Cardiac atrium fibroblast (primary cell): ENCODE measurements around the gene KLRK1. TPM values are rescaled to one million over a fixed set of nuclear protein-coding genes. Genes with fewer than 3 reads are reported as not detected.

ENCODE experiments used
- total RNA-seq: library from RNA; depleted of rRNA; stranded (reverse); fragments of >200 nt; gene quantifications from 2 replicates; pipeline ENCODE4 v1.2.3, GENCODE V29; 2015

KLRK1 gene
- not detected in 2 replicates for total RNA-seq

DNA sequence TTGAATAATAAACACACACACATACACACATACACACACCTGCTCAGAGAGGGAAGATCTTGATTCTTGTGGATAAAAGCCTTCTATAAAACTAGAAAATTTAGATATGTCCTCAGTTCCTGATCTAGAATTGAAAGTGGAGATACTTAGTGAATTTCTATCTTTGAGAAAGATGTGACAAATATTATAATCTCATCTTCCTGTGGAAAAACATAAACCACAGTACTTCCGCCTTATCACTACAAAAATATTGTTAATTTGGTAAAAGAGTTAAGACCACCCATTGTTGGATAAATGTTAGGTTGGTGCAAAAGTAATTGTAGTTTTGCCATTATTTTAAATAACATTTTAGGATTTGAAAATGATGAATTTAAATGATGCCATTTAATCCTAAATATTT, at the start of gene KLRK1:
Gene KLRK1 (minus strand): TSS at position 138 of the 400 bp plus-strand sequence. CDS start 1,231 bp downstream, outside the sequence.

DNA sequence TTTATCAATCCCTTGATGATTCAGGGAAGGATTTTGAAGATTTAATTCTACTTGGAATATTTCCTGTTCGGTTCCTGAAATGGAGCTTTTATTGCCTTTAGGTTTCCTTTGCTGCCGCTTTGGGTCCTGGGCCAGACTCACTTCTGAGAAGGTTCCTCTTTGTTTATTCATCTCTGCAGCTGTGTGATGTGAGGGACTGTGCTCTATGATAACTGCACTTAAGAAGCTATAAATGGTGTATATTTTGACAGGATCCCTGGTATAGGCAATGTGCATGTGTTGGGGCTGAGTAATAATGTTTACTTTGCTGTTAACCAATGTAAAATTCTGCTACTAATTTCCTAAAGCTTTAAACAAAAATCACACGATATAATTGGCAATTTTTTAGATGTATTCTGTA, 46.0 kb upstream of the KLRK1 start, which contains the start of gene KLRC2:
Gene KLRC2 (minus strand): TSS at position 195 of the 400 bp plus-strand sequence. CDS start 24 bp downstream, at position 171.

DNA sequence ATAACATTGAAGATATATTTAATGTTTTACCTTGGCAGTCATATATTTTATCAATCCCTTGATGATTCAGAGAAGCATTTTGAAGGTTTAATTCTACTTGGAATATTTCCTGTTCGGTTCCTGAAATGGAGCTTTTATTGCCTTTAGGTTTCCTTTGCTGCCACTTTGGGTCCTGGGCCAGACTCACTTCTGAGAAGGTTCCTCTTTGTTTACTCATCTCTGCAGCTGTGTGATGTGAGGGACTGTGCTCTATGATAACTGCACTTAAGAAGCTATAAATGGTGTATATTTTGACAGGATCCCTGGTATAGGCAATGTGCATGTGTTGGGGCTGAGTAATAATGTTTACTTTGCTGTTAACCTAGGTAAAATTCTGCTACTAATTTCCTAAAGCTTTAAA, 30.5 kb upstream of the KLRK1 start, which contains the start of gene KLRC3:
Gene KLRC3 (minus strand): TSS at position 262 of the 400 bp plus-strand sequence. CDS start 45 bp downstream, at position 217.

DNA sequence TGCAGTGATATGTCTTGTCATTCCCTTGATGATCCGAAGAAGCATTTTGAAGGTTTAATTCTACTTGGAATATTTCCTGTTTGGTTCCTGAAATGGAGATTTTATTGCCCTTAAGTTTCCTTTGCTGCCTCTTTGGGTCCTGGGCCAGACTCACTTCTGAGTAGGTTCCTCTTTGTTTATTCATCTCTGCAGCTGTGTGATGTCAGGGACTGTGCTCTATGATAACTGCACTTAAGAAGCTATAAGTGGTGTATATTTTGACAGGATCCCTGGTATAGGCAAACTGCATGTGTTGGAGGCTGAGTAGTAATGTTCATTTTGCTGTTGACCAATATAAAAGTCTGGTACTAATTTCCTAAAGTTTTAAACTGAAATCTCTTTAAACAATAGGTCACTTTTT, 19.6 kb upstream of the KLRK1 start, which contains the start of gene KLRC4:
Gene KLRC4 (minus strand): TSS at position 366 of the 400 bp plus-strand sequence. CDS start 182 bp downstream, at position 184.

Other genes starting within 250 kb of the KLRK1 start
- not detected in 2 replicates for gene OLR1, start 217.9 kb downstream of the KLRK1 start, total RNA-seq
- gene TMEM52B, start 211.0 kb downstream of the KLRK1 start, total RNA-seq = not detected in 2 replicates
- 35.6 and 38.3 TPM in 2 replicates for gene GABARAPL1, start 177.2 kb downstream of the KLRK1 start, total RNA-seq
- gene KLRD1, start 82.2 kb downstream of the KLRK1 start, total RNA-seq = not detected in 2 replicates
- gene KLRC4, start 19.7 kb upstream of the KLRK1 start, total RNA-seq = not detected in 2 replicates
- gene KLRC3, start 30.6 kb upstream of the KLRK1 start, total RNA-seq = not detected in 2 replicates
- gene KLRC2, start 46.0 kb upstream of the KLRK1 start, total RNA-seq = not detected in 2 replicates
- not detected in 2 replicates for gene KLRC1, start 63.3 kb upstream of the KLRK1 start, total RNA-seq
- gene EIF2S3B, start 115.8 kb upstream of the KLRK1 start, total RNA-seq = 0.49 and 0.54 TPM in 2 replicates
- gene MAGOHB, start 223.6 kb upstream of the KLRK1 start, total RNA-seq = 20.9 and 22.6 TPM in 2 replicates